Measurements from ENCODE around the gene TBC1D5. TPM values are rescaled to one million over a fixed set of nuclear protein-coding genes. Genes with fewer than 3 reads are reported as not detected.

The TBC1D5 gene
- total RNA-seq, 3 donors from 2014 or later: 70.1 to 109 (median 90.1) TPM

- Histone ChIP-seq H3K4me3 (no peak overlapping the region), H3K36me3 (no peaks in the 10 kb centered on the region), H3K27ac (no peak overlapping the region), H3K27me3 (no peaks in the 10 kb centered on the region), H3K4me1 (no peaks in the 10 kb centered on the region), H3K9me3 (no peaks in the 10 kb centered on the region)
- TF ChIP-seq CTCF (IDR thresholded peaks at IDR 0.05) (no peak), POLR2AphosphoS5 (IDR thresholded peaks at IDR 0.05) (no peak), POLR2A (IDR thresholded peaks at IDR 0.05) (no peak)
- intact Hi-C loops (cut with DNase I; ENCODE audit: low total_unique reads): no loop called here
- no peak for DNase-seq (ENCODE audit: low spot score in 2 of 2)
These were observed 108.2 kb downstream of the TBC1D5 start for GRCh38 chr3:17634201-17634600.

GRCh38 chr3:17632401-17633100 lies 109.9 kb downstream of the TBC1D5 start:
- intact Hi-C loops (cut with DNase I; ENCODE audit: low total_unique reads): no loop called here

DNA sequence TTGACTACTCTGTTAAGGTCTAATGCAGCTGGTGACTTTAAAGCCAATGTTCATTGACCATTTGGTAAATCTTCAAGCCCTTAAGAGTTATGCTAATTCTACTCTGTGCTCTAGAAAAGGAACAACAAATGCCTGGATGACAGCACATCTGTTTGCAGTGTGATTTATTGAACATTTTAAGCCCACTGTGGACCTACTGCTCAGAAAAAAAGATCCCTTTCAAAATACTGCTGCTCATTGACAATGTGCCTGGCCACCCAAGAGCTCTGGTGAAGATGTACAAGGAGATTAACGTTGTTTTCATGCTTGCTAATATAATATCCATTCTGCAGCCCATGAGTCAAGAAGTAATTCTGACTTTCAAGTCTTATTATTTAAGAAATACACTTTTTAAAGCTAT lies 110.8 kb downstream of the TBC1D5 start:
- H3K27ac ChIP-seq: no peak overlapping the region
- TF ChIP-seq POLR2A (IDR thresholded peaks at IDR 0.05) (no peak), POLR2AphosphoS5 (IDR thresholded peaks at IDR 0.05) (no peak), CTCF (IDR thresholded peaks at IDR 0.05) (no peak)
- H3K4me1 ChIP-seq: no peaks in the 10 kb centered on the region
- no peaks in the 10 kb centered on the region for H3K27me3 ChIP-seq
- no peak overlapping the region for H3K4me3 ChIP-seq
- H3K36me3 ChIP-seq: no peaks in the 10 kb centered on the region
- no peak for DNase-seq (ENCODE audit: low spot score in 2 of 2)
- H3K9me3 ChIP-seq: no peaks in the 10 kb centered on the region
- intact Hi-C loops (cut with DNase I; ENCODE audit: low total_unique reads): no loop called here

More at GRCh38 chr3:17632401-17633100, 109.9 kb downstream of the TBC1D5 start:
- Histone ChIP-seq H3K27ac (no peak overlapping the region), H3K9me3 (no peaks in the 10 kb centered on the region), H3K4me1 (no peaks in the 10 kb centered on the region), H3K4me3 (no peak overlapping the region), H3K27me3 (no peaks in the 10 kb centered on the region), H3K36me3 (no peaks in the 10 kb centered on the region)
- no peak for DNase-seq (ENCODE audit: low spot score in 2 of 2)
- TF ChIP-seq CTCF (IDR thresholded peaks at IDR 0.05) (no peak), POLR2A (IDR thresholded peaks at IDR 0.05) (no peak), POLR2AphosphoS5 (IDR thresholded peaks at IDR 0.05) (no peak)

DNA sequence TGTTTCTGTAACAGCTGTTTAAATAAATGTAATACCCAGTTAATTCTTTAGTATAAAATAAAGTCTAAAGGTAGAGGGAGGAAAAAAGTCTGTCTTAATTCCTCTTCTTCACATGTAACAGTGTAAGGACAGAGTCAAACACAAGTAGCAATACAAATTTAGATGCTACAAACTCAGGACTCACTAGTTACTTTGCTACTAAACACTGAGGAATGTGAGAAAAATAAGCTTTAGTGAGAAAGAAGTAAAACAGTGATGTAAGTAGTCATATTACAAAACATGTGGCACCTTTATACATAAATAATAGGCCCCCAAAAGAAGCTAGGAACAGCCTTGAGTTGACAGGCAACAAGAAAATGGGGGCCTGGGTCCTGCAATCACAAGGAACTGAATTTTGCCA lies 113.0 kb downstream of the TBC1D5 start:
- intact Hi-C loops (cut with DNase I; ENCODE audit: low total_unique reads): no loop called here
- H3K4me1 ChIP-seq: no peaks in the 10 kb centered on the region
- H3K36me3 ChIP-seq: no peaks in the 10 kb centered on the region
- TF ChIP-seq POLR2A (IDR thresholded peaks at IDR 0.05) (no peak), CTCF (IDR thresholded peaks at IDR 0.05) (no peak), POLR2AphosphoS5 (IDR thresholded peaks at IDR 0.05) (no peak)
- H3K4me3 ChIP-seq: no peak overlapping the region
- DNase-seq (ENCODE audit: low spot score in 2 of 2): no peak
- H3K27me3 ChIP-seq: no peaks in the 10 kb centered on the region
- H3K27ac ChIP-seq: no peak overlapping the region
- H3K9me3 ChIP-seq: no peaks in the 10 kb centered on the region

GRCh38 chr3:17626395-17626794 lies 116.0 kb downstream of the TBC1D5 start:
- no peak overlapping the region for H3K4me3 ChIP-seq
- H3K9me3 ChIP-seq: no peaks in the 10 kb centered on the region
- H3K27me3 ChIP-seq: no peaks in the 10 kb centered on the region
- no peaks in the 10 kb centered on the region for H3K4me1 ChIP-seq
- no peak for DNase-seq (ENCODE audit: low spot score in 2 of 2)
- no peak for TF ChIP-seq CTCF (IDR thresholded peaks at IDR 0.05)
- TF ChIP-seq POLR2AphosphoS5 (IDR thresholded peaks at IDR 0.05): no peak
- no peak for TF ChIP-seq POLR2A (IDR thresholded peaks at IDR 0.05)
- no peak overlapping the region for H3K27ac ChIP-seq
- intact Hi-C loops (cut with DNase I; ENCODE audit: low total_unique reads): no loop called here
- no peaks in the 10 kb centered on the region for H3K36me3 ChIP-seq

Measured in breast epithelium (tissue), 4 donors.